ENCODE data around the gene DBNL. TPM values are rescaled to one million over a fixed set of nuclear protein-coding genes. Genes with fewer than 3 reads are reported as not detected.

DBNL gene
- total and polyA plus RNA-seq, 4 experiments from 2014 or later = 157 to 250 (median 171) TPM

- POLR2A ChIA-PET (ENCODE audit: partially characterized antibody) = no interaction called here
- H3K27ac ChIP-seq (ENCODE audit: low read depth, low read length) = no peak overlapping the region
- peaks cover 0 to 2% (median 0%) of the 10 kb centered on the region in 8 donors for H3K9me3 Mint-ChIP-seq
- H3K4me1 Mint-ChIP-seq = peaks cover 2 to 15% (median 10%) of the 10 kb centered on the region in 4 donors
- H3K4me3 Mint-ChIP-seq = no peak overlapping the region
- H3K9me3 ChIP-seq (ENCODE audit: control insufficient read depth in 1 of 2, low read length in 2 of 2) = no peaks in the 10 kb centered on the region
- H3K36me3 Mint-ChIP-seq = peaks cover 37 to 66% of the 10 kb centered on the region in 2 donors
- H3K4me3 ChIP-seq (ENCODE audit: low read length in 2 of 2) = no peak overlapping the region
- no peaks in the 10 kb centered on the region for H3K27me3 Mint-ChIP-seq
- peak overlapping the region in 1 of 7 donors; percentile 36 for H3K27ac Mint-ChIP-seq
- H3K27me3 ChIP-seq (ENCODE audit: insufficient read depth, low read length) = no peaks in the 10 kb centered on the region
- DNase-seq = no peak
- intact Hi-C loops (cut with micrococcal nuclease) = no loop called here
- H3K36me3 ChIP-seq (ENCODE audit: insufficient read depth, low read length) = peaks cover 71% of the 10 kb centered on the region
- CTCF ChIA-PET (ENCODE audit: partially characterized antibody) = no interaction called here
- H3K4me1 ChIP-seq (ENCODE audit: insufficient read depth, low read length) = peaks cover 4% of the 10 kb centered on the region
Measured at GRCh38 chr7:44058759-44059218, 14.3 kb downstream of the DBNL start.

GRCh38 chr7:44059219-44060090 is 15.0 kb downstream of the DBNL start:
- Histone ChIP-seq H3K4me3 (ENCODE audit: low read length in 2 of 2) (no peak overlapping the region), H3K4me1 (ENCODE audit: insufficient read depth, low read length) (peaks cover 4% of the 10 kb centered on the region), H3K27ac (ENCODE audit: low read depth, low read length) (no peak overlapping the region), H3K9me3 (ENCODE audit: control insufficient read depth in 1 of 2, low read length in 2 of 2) (no peaks in the 10 kb centered on the region), H3K36me3 (ENCODE audit: insufficient read depth, low read length) (peaks cover 68% of the 10 kb centered on the region), H3K27me3 (ENCODE audit: insufficient read depth, low read length) (no peaks in the 10 kb centered on the region)
- Mint-ChIP-seq H3K4me3 (no peak overlapping the region), H3K36me3 (peaks cover 37 to 63% of the 10 kb centered on the region in 2 donors), H3K27ac (no peak overlapping the region), H3K4me1 (peaks cover 2 to 15% (median 10%) of the 10 kb centered on the region in 4 donors), H3K27me3 (no peaks in the 10 kb centered on the region), H3K9me3 (peaks cover 0 to 2% (median 0%) of the 10 kb centered on the region in 8 donors)
- CTCF ChIA-PET (ENCODE audit: partially characterized antibody) = interaction anchor here (0.6 kb wide), 1 partner anchor 40 kb away, joined by 3 read pairs; no protein-coding TSS in a partner anchor
- DNase-seq = no peak
- intact Hi-C loops (cut with micrococcal nuclease) = no loop called here
- POLR2A ChIA-PET (ENCODE audit: partially characterized antibody) = no interaction called here

- Histone ChIP-seq H3K27me3 (ENCODE audit: insufficient read depth, low read length) (no peaks in the 10 kb centered on the region), H3K4me1 (ENCODE audit: insufficient read depth, low read length) (peaks cover 4% of the 10 kb centered on the region), H3K36me3 (ENCODE audit: insufficient read depth, low read length) (peaks cover 60% of the 10 kb centered on the region), H3K4me3 (ENCODE audit: low read length in 2 of 2) (no peak overlapping the region), H3K9me3 (ENCODE audit: control insufficient read depth in 1 of 2, low read length in 2 of 2) (no peaks in the 10 kb centered on the region), H3K27ac (ENCODE audit: low read depth, low read length) (no peak overlapping the region)
- ChIA-PET POLR2A (ENCODE audit: partially characterized antibody) (no interaction called here), CTCF (ENCODE audit: partially characterized antibody) (interaction anchor here (0.6 kb wide), 1 partner anchor 41 kb away, joined by 3 read pairs; no protein-coding TSS in a partner anchor)
- intact Hi-C loops (cut with micrococcal nuclease) = no loop called here
- Mint-ChIP-seq H3K4me1 (peaks cover 3 to 16% (median 8%) of the 10 kb centered on the region in 4 donors), H3K9me3 (peaks cover 0 to 2% (median 0%) of the 10 kb centered on the region in 8 donors), H3K27me3 (no peaks in the 10 kb centered on the region), H3K27ac (peak overlapping the region in 2 of 7 donors; percentile 70 to 82), H3K36me3 (peaks cover 33 to 58% of the 10 kb centered on the region in 2 donors), H3K4me3 (no peak overlapping the region)
- DNase-seq = no peak
Measured at GRCh38 chr7:44060091-44060947, 15.8 kb downstream of the DBNL start.

GRCh38 chr7:44060948-44061644 is 16.6 kb downstream of the DBNL start:
- H3K9me3 ChIP-seq (ENCODE audit: control insufficient read depth in 1 of 2, low read length in 2 of 2) = no peaks in the 10 kb centered on the region
- no peaks in the 10 kb centered on the region for H3K27me3 Mint-ChIP-seq
- H3K4me3 Mint-ChIP-seq = no peak overlapping the region
- H3K27ac Mint-ChIP-seq = peak overlapping the region in 1 of 7 donors; percentile 45
- no peak overlapping the region for H3K4me3 ChIP-seq (ENCODE audit: low read length in 2 of 2)
- H3K36me3 Mint-ChIP-seq = peaks cover 28 to 50% of the 10 kb centered on the region in 2 donors
- H3K27ac ChIP-seq (ENCODE audit: low read depth, low read length) = no peak overlapping the region
- CTCF ChIA-PET (ENCODE audit: partially characterized antibody) = no interaction called here
- DNase-seq = no peak
- H3K9me3 Mint-ChIP-seq = peaks cover 0 to 2% (median 0%) of the 10 kb centered on the region in 8 donors
- peaks cover 3 to 17% (median 10%) of the 10 kb centered on the region in 4 donors for H3K4me1 Mint-ChIP-seq
- H3K4me1 ChIP-seq (ENCODE audit: insufficient read depth, low read length) = peaks cover 11% of the 10 kb centered on the region
- intact Hi-C loops (cut with micrococcal nuclease) = no loop called here
- no peaks in the 10 kb centered on the region for H3K27me3 ChIP-seq (ENCODE audit: insufficient read depth, low read length)
- POLR2A ChIA-PET (ENCODE audit: partially characterized antibody) = interaction anchor here (1.9 to 8.1 kb wide), 2 partner anchors 12 to 20 kb away, joined by 5 to 119 read pairs; partner anchors contain the start of gene DBNL
- peaks cover 53% of the 10 kb centered on the region for H3K36me3 ChIP-seq (ENCODE audit: insufficient read depth, low read length)

- intact Hi-C loops (cut with micrococcal nuclease) = no loop called here
- Mint-ChIP-seq H3K4me3 (no peak overlapping the region), H3K9me3 (peaks cover 0 to 2% (median 0%) of the 10 kb centered on the region in 8 donors), H3K4me1 (peaks cover 6 to 20% (median 12%) of the 10 kb centered on the region in 4 donors), H3K27me3 (no peaks in the 10 kb centered on the region), H3K36me3 (peaks cover 24 to 45% of the 10 kb centered on the region in 2 donors), H3K27ac (peak overlapping the region in 1 of 7 donors; percentile 45)
- ChIA-PET CTCF (ENCODE audit: partially characterized antibody) (no interaction called here), POLR2A (ENCODE audit: partially characterized antibody) (interaction anchor here (1.9 to 8.1 kb wide), 2 partner anchors 13 to 19 kb away, joined by 5 to 119 read pairs; partner anchors contain the start of gene DBNL)
- H3K27me3 ChIP-seq (ENCODE audit: insufficient read depth, low read length) = no peaks in the 10 kb centered on the region
- H3K36me3 ChIP-seq (ENCODE audit: insufficient read depth, low read length) = peaks cover 47% of the 10 kb centered on the region
- H3K4me1 ChIP-seq (ENCODE audit: insufficient read depth, low read length) = peaks cover 17% of the 10 kb centered on the region
- no peak overlapping the region for H3K27ac ChIP-seq (ENCODE audit: low read depth, low read length)
- no peak overlapping the region for H3K4me3 ChIP-seq (ENCODE audit: low read length in 2 of 2)
- H3K9me3 ChIP-seq (ENCODE audit: control insufficient read depth in 1 of 2, low read length in 2 of 2) = no peaks in the 10 kb centered on the region
- no peak for DNase-seq
Measured at GRCh38 chr7:44061645-44062179, 17.2 kb downstream of the DBNL start.

- Histone ChIP-seq H3K4me3 (ENCODE audit: low read length in 2 of 2) (no peak overlapping the region), H3K36me3 (ENCODE audit: insufficient read depth, low read length) (peaks cover 41% of the 10 kb centered on the region), H3K9me3 (ENCODE audit: control insufficient read depth in 1 of 2, low read length in 2 of 2) (no peaks in the 10 kb centered on the region), H3K4me1 (ENCODE audit: insufficient read depth, low read length) (peaks cover 20% of the 10 kb centered on the region), H3K27ac (ENCODE audit: low read depth, low read length) (no peak overlapping the region), H3K27me3 (ENCODE audit: insufficient read depth, low read length) (no peaks in the 10 kb centered on the region)
- intact Hi-C loops (cut with micrococcal nuclease) = no loop called here
- DNase-seq = no peak
- peaks cover 21 to 43% of the 10 kb centered on the region in 2 donors for H3K36me3 Mint-ChIP-seq
- H3K4me3 Mint-ChIP-seq = no peak overlapping the region
- POLR2A ChIA-PET (ENCODE audit: partially characterized antibody) = interaction anchor here (1.9 to 8.1 kb wide), 3 partner anchors 11 to 18 kb away, joined by 5 to 119 read pairs (median 6); partner anchors contain the start of gene DBNL
- peaks cover 9 to 24% (median 17%) of the 10 kb centered on the region in 4 donors for H3K4me1 Mint-ChIP-seq
- no peaks in the 10 kb centered on the region for H3K27me3 Mint-ChIP-seq
- CTCF ChIA-PET (ENCODE audit: partially characterized antibody) = no interaction called here
- H3K9me3 Mint-ChIP-seq = peaks cover 0 to 2% (median 0%) of the 10 kb centered on the region in 8 donors
- peak overlapping the region in 2 of 7 donors; percentile 23 to 67 for H3K27ac Mint-ChIP-seq
Measured at GRCh38 chr7:44062180-44062902, 17.8 kb downstream of the DBNL start.
